Ovary (tissue), 3 donors: Measurements from ENCODE around the gene AFP.

ENCODE experiments used
- EP300 ChIP-seq: sonication (generic); formaldehyde crosslinking; IDR thresholded peaks from one replicate; pipeline ENCODE4 v1.6.1; 2017; ENCODE audit warnings: antibody characterized with exemption
- POLR2A ChIP-seq: fragments of 450-650 bp; IDR thresholded peaks from one replicate; pipeline ENCODE4 v1.6.1; 2017; ENCODE audit warnings: antibody characterized with exemption, mild to moderate bottlenecking, moderate library complexity
- TF ChIP-seq, protein P1 (sequence below), 3 donors: fragments of 450-650 bp in 2 of 3; fragments of 200-600 bp in 1 of 3; IDR thresholded peaks; one replicate each; pipeline versions ENCODE4 v1.5.1 to v1.8.0; 2016 to 2022; ENCODE audit warnings: antibody characterized with exemption in 3 of 3, mild to moderate bottlenecking in 1 of 3
- donor health status: DM: no; HTN: no; CAD: no.

DNA sequence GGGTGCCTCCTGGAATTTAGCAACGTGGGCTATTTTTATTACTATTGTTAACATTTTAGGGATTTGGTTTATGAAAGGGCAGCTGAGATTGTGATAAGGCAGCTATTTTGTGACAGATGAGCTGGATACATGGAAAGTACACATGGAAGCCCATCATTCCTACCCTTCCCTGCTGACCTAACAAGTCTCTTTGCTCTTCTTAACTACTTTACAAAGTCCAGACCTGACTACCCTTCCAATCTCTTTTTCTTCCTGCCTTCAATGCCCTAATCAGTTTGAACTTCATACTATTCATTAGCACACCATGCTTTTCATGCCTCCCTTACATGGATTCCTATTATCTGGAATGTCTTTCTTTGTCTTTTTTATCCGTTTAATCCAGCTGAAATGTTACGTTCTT, 9.4 kb upstream of the AFP start:
- TF ChIP-seq POLR2A (no peak), EP300 (no peak)
- TF ChIP-seq, protein P1, sequence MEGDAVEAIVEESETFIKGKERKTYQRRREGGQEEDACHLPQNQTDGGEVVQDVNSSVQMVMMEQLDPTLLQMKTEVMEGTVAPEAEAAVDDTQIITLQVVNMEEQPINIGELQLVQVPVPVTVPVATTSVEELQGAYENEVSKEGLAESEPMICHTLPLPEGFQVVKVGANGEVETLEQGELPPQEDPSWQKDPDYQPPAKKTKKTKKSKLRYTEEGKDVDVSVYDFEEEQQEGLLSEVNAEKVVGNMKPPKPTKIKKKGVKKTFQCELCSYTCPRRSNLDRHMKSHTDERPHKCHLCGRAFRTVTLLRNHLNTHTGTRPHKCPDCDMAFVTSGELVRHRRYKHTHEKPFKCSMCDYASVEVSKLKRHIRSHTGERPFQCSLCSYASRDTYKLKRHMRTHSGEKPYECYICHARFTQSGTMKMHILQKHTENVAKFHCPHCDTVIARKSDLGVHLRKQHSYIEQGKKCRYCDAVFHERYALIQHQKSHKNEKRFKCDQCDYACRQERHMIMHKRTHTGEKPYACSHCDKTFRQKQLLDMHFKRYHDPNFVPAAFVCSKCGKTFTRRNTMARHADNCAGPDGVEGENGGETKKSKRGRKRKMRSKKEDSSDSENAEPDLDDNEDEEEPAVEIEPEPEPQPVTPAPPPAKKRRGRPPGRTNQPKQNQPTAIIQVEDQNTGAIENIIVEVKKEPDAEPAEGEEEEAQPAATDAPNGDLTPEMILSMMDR (IDR thresholded peaks at IDR 0.05): no peak
